ENCODE results near the gene ECI1. TPM values are rescaled to one million over a fixed set of nuclear protein-coding genes. Genes with fewer than 3 reads are reported as not detected.

Gene ECI1
- total RNA-seq, 4 donors from 2014 or later = 37.1 to 69.9 (median 54.5) TPM

DNA sequence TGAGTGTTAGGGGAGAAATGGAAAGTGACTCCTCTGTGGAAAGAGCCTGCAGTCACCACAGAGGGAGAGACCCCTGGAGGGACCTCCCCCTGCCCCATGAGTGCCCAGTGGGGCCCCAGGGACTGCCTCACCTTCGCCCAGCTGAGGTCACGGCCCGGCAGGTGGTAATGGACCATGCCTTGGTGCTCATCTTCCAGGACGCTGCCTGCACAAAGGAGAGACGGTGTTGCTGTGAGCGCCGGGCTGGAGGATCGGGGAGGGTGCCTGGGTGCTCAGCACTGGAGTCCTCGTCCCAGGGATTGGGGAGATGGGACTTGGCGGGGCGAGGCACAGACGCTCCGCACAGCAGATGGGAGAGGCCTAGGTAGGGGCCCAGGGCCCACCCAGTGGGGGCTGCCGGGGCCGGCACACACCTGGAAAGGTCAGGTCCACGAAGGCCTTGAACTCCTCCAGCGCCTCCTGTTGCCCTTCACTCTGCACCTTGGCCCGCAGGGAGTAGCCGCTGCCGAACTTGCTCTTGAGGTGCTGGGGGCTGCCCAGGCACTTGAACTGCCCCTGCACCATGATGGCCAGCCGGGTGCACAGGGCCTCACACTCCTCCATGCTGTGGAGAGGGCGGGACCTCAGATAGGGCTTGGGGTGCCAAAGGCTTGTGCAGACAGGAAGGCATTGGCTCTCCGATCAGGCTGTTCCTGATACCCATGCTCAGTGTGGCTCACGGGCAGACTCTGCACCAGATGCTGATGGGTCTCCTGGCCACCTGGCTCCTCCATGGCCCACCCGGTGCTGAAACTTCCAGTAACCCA, 26.3 kb upstream of the ECI1 start:
- H3K4me3 ChIP-seq (ENCODE audit: low read depth, poor library complexity, severe bottlenecking) = no peak overlapping the region
- intact Hi-C loops (cut with DNase I; ENCODE audit: low total_unique reads) = no loop called here
- TF ChIP-seq POLR2A (IDR thresholded peaks at IDR 0.05) = no peak
- TF ChIP-seq, protein P1, sequence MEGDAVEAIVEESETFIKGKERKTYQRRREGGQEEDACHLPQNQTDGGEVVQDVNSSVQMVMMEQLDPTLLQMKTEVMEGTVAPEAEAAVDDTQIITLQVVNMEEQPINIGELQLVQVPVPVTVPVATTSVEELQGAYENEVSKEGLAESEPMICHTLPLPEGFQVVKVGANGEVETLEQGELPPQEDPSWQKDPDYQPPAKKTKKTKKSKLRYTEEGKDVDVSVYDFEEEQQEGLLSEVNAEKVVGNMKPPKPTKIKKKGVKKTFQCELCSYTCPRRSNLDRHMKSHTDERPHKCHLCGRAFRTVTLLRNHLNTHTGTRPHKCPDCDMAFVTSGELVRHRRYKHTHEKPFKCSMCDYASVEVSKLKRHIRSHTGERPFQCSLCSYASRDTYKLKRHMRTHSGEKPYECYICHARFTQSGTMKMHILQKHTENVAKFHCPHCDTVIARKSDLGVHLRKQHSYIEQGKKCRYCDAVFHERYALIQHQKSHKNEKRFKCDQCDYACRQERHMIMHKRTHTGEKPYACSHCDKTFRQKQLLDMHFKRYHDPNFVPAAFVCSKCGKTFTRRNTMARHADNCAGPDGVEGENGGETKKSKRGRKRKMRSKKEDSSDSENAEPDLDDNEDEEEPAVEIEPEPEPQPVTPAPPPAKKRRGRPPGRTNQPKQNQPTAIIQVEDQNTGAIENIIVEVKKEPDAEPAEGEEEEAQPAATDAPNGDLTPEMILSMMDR (IDR thresholded peaks at IDR 0.05) = no peak
- no peak for DNase-seq (ENCODE audit: low spot score in 2 of 2)
- WGBS, 2 donors = 83 to 90% methylated on average over 13 to 23 of the region's 25 CpGs

DNA sequence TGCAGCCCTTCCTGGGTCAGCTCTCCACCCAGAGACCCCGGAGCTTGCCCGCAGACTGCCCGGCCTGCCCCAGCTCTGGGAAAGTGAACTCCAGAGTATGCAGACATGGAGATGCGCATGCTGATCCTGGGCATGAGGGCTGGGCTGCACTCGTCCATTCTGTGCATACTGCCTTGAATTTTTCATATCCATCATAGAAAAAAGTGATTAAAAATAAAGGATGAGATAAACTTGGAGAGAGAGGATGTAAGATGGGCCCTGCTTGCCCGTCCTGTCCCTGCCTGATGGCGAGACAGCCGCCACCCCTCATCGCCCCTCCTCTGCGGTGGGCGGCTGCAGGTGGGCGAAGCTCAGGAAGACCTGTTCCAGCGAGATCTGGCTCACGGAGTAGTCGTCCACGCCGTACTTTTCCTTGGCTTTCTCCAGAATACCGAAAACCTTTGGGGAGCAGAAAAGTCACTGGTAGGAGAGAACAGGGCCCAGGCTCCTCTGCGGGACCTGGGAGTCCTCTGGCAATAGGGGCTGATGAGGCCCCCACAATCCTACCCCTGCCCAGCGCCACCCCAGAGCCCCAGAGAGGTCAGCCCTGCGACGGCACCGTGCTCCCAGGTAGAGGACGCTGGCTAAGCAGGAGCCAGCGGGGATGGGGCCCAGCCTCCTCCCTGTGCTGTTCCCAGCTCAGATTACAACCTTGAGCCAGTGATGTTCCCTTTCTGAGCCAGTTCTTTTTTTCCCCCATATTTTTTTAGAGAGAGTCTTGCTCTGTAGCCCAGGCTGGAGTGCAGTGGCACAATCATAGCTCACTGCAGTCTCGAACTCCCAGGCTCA, 25.2 kb upstream of the ECI1 start:
- no peak for TF ChIP-seq POLR2A (IDR thresholded peaks at IDR 0.05)
- TF ChIP-seq, protein P1 (IDR thresholded peaks at IDR 0.05) = no peak
- 80 to 83% methylated on average over 26 of the region's 26 CpGs for WGBS, 2 donors
- intact Hi-C loops (cut with DNase I; ENCODE audit: low total_unique reads) = no loop called here
- no peak for DNase-seq (ENCODE audit: low spot score in 2 of 2)
- H3K4me3 ChIP-seq (ENCODE audit: low read depth, poor library complexity, severe bottlenecking) = no peak overlapping the region

DNA sequence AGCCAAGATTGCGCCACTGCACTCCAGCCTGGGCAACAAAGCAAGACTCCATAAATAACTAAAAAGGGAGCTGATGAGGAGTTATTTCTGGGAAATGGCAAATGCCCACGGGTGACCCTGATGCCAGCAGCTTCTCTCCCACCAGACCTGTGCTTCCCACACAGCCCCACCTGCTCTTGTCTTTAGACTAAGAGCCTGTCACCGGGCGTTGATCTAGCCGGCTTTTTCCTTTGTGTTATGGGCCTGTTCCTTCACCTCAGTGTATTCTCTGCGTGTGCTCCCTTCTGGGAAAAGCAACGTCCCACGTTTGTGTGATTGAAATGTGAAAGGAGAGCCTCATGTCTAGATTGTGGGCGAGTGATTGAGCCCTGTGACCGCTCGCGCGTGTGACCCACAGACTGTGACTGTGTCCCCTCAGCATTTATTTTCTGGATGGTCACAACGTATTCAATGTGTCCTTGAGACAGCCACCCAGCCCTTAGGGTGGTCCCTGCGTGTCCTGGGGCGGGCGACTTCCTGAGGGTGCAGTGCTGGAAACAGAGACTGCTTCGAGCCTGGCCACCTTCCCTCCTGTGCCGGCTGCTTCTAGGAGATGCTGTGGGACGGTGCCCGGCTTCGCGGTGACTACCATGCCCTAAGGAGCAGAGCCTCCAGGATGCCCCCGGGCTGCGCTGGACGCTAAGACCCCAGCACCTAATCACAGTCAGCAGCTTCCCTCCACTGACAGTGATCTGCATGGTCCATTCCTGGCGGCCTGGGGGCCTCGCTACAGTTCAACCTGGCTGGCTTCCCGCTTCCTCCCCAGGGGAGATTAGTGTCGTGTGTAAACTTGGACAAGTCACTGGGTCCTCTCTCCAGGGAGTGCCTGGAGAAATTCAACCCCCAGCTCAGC, 24.3 kb upstream of the ECI1 start:
- H3K4me3 ChIP-seq (ENCODE audit: low read depth, poor library complexity, severe bottlenecking) = no peak overlapping the region
- intact Hi-C loops (cut with DNase I; ENCODE audit: low total_unique reads) = no loop called here
- WGBS, 2 donors = 78 to 85% methylated on average over 29 to 30 of the region's 30 CpGs
- TF ChIP-seq, protein P1 (IDR thresholded peaks at IDR 0.05) = no peak
- TF ChIP-seq POLR2A (IDR thresholded peaks at IDR 0.05) = no peak
- no peak for DNase-seq (ENCODE audit: low spot score in 2 of 2)

DNA sequence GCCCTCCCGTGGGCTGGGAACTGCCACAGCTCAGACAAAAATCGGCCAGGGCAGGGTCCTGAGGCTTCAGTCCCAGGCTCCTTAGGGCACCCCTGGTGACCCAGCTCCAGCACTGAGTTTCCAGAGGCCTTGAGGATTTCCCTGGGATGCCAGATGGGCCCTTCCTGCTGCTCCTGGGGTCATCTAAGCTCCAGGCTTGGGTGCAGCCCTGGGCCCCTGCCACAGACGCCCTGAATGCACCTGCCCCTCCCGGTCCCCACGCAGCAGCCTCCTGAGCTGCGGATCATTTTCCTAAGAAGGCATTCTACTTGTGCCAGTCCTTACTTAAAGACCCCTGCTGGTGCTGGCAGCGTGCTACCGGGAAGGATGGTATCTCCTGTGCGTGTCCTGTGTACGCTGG, 22.5 kb upstream of the ECI1 start:
- TF ChIP-seq, protein P1 (IDR thresholded peaks at IDR 0.05) = no peak
- TF ChIP-seq POLR2A (IDR thresholded peaks at IDR 0.05) = no peak
- H3K4me3 ChIP-seq (ENCODE audit: low read depth, poor library complexity, severe bottlenecking) = no peak overlapping the region
- intact Hi-C loops (cut with DNase I; ENCODE audit: low total_unique reads) = no loop called here
- 71 to 72% methylated on average over 9 to 10 of the region's 10 CpGs for WGBS, 2 donors
- no peak for DNase-seq (ENCODE audit: low spot score in 2 of 2)

DNA sequence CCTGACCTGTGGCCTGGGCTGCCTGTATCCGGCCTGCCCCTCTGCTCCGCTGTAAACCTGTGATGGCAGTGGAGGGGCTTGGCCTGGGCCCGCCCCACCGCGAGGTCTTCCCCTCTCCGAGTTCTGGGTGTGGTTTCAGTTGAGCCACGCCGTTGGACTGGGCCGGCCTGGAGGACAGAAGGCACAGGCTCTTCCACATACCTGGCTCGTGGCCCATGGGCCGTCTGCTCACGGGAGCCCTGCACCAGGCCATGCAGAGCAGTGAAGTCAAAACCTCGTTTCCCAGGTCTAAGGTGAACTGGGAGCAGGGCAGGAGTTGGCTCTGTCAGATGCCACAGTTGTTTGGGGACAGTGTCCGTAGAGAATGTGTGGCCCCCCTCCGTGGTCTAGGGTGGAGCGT, 22.1 kb upstream of the ECI1 start:
- H3K4me3 ChIP-seq (ENCODE audit: low read depth, poor library complexity, severe bottlenecking) = no peak overlapping the region
- intact Hi-C loops (cut with DNase I; ENCODE audit: low total_unique reads) = no loop called here
- no peak for DNase-seq (ENCODE audit: low spot score in 2 of 2)
- 66 to 98% methylated on average over 4 to 12 of the region's 16 CpGs for WGBS, 2 donors
- TF ChIP-seq, protein P1 (IDR thresholded peaks at IDR 0.05) = no peak
- no peak for TF ChIP-seq POLR2A (IDR thresholded peaks at IDR 0.05)
